Measurements from ENCODE around the gene COMMD1.

COMMD1 gene

GRCh38 chr2:62136956-62137830 is 231.7 kb downstream of the COMMD1 start:
- TF ChIP-seq POLR2AphosphoS5 (IDR thresholded peaks at IDR 0.05; ENCODE audit: low read depth, low read length) (no peak), SIN3A (IDR thresholded peaks at IDR 0.05; ENCODE audit: borderline replicate concordance, insufficient read depth, low read length) (no peak), REST (IDR thresholded peaks at IDR 0.05; ENCODE audit: insufficient read depth in 1 of 2, low read depth in 2 of 2, low read length in 2 of 2) (no peak), FOXP2 (optimal IDR thresholded peaks at IDR 0.05; ENCODE audit: borderline replicate concordance, extremely low read depth, extremely low read length, insufficient read depth) (no peak), TAF1 (IDR thresholded peaks at IDR 0.05; ENCODE audit: borderline replicate concordance, insufficient read depth, low read length) (no peak)

- TF ChIP-seq POLR2AphosphoS5 (IDR thresholded peaks at IDR 0.05; ENCODE audit: low read depth, low read length) (no peak), SIN3A (IDR thresholded peaks at IDR 0.05; ENCODE audit: borderline replicate concordance, insufficient read depth, low read length) (no peak), TAF1 (IDR thresholded peaks at IDR 0.05; ENCODE audit: borderline replicate concordance, insufficient read depth, low read length) (no peak), FOXP2 (optimal IDR thresholded peaks at IDR 0.05; ENCODE audit: borderline replicate concordance, extremely low read depth, extremely low read length, insufficient read depth) (no peak), REST (IDR thresholded peaks at IDR 0.05; ENCODE audit: insufficient read depth in 1 of 2, low read depth in 2 of 2, low read length in 2 of 2) (no peak)
Observed at GRCh38 chr2:62140426-62141141, 235.1 kb downstream of the COMMD1 start.

DNA sequence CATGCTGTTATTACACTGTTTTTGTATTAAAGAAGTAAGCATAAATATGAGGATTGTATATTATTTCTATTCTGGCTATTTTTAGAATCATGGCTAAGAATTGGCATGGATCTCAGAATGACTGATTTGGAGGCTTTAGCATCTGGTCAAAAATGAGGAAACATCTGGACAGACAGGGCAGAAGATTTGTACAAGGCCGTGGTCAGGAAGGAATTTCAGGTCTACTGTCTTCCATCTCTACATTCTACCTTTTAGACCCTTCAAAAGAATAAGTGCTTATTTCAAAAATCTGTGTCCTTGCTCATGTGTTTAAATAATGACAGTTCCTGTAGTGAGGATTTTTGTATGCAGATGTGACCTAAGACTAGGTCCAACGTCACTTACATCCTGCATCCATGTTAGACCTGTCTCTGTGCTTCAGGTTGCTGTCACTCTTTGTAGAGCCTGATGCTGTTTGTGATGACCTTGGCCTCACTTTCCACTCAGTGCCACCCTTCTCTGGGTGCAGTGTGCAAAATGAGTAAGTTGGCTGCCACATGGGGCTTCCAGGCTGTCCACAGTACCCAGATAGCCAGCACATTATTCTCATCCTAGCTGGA is 235.8 kb downstream of the COMMD1 start:
- TF ChIP-seq SIN3A (IDR thresholded peaks at IDR 0.05; ENCODE audit: borderline replicate concordance, insufficient read depth, low read length) (no peak), TAF1 (IDR thresholded peaks at IDR 0.05; ENCODE audit: borderline replicate concordance, insufficient read depth, low read length) (no peak), REST (IDR thresholded peaks at IDR 0.05; ENCODE audit: insufficient read depth in 1 of 2, low read depth in 2 of 2, low read length in 2 of 2) (no peak), FOXP2 (optimal IDR thresholded peaks at IDR 0.05; ENCODE audit: borderline replicate concordance, extremely low read depth, extremely low read length, insufficient read depth) (no peak), POLR2AphosphoS5 (IDR thresholded peaks at IDR 0.05; ENCODE audit: low read depth, low read length) (no peak)

DNA sequence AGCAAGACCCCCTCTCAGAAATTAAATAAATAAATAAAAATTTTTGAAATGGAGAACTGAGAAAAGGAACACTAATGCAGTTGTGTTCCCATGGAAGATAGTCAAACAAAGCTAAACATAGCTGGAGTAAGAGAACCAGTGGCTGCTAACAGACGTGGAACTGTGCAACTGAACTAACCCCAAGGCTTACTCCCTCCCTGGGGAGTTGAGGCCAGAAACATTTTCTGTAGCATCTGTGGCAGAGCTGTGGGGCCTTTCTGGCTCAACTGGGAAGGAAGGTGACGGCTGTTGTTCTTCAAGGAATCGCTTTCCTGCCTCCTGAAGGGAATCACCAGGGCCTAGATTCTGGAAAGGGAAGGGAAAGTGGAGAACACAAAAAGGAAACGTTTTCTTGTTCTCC is 236.6 kb downstream of the COMMD1 start:
- TF ChIP-seq SIN3A (IDR thresholded peaks at IDR 0.05; ENCODE audit: borderline replicate concordance, insufficient read depth, low read length), result no peak
- no peak for TF ChIP-seq FOXP2 (optimal IDR thresholded peaks at IDR 0.05; ENCODE audit: borderline replicate concordance, extremely low read depth, extremely low read length, insufficient read depth)
- TF ChIP-seq REST (IDR thresholded peaks at IDR 0.05; ENCODE audit: insufficient read depth in 1 of 2, low read depth in 2 of 2, low read length in 2 of 2), result no peak
- TF ChIP-seq POLR2AphosphoS5 (IDR thresholded peaks at IDR 0.05; ENCODE audit: low read depth, low read length), result no peak
- TF ChIP-seq TAF1 (IDR thresholded peaks at IDR 0.05; ENCODE audit: borderline replicate concordance, insufficient read depth, low read length), result no peak
